ENCODE data around the gene GPR35. TPM values are rescaled to one million over a fixed set of nuclear protein-coding genes. Genes with fewer than 3 reads are reported as not detected.

GPR35 gene
- total RNA-seq, 1 donor from 2014 or later = 0.77 TPM

- Mint-ChIP-seq H3K4me1 (ENCODE audit: unreplicated experiment) (no peaks in the 10 kb centered on the region), H3K9me3 (ENCODE audit: unreplicated experiment) (no peaks in the 10 kb centered on the region), H3K4me3 (ENCODE audit: unreplicated experiment) (no peak overlapping the region), H3K27ac (ENCODE audit: unreplicated experiment) (peak overlapping the region; percentile 19), H3K36me3 (ENCODE audit: low read depth, unreplicated experiment) (peaks cover 5% of the 10 kb centered on the region), H3K27me3 (ENCODE audit: unreplicated experiment) (peaks cover 16% of the 10 kb centered on the region)
- no peak for TF ChIP-seq CTCF (IDR thresholded peaks at IDR 0.05; ENCODE audit: unreplicated experiment)
- DNase-seq (ENCODE audit: low spot score) = no peak
Measured at GRCh38 chr2:240638512-240639160, 13.4 kb downstream of the GPR35 start.

- H3K27me3 Mint-ChIP-seq (ENCODE audit: unreplicated experiment) = peaks cover 16% of the 10 kb centered on the region
Measured at GRCh38 chr2:240639566-240639965, 14.3 kb downstream of the GPR35 start.

GRCh38 chr2:240640939-240641338 lies 15.7 kb downstream of the GPR35 start:
- Mint-ChIP-seq H3K27ac (ENCODE audit: unreplicated experiment) (no peak overlapping the region), H3K9me3 (ENCODE audit: unreplicated experiment) (no peaks in the 10 kb centered on the region), H3K4me3 (ENCODE audit: unreplicated experiment) (no peak overlapping the region), H3K27me3 (ENCODE audit: unreplicated experiment) (peaks cover 18% of the 10 kb centered on the region), H3K4me1 (ENCODE audit: unreplicated experiment) (no peaks in the 10 kb centered on the region), H3K36me3 (ENCODE audit: low read depth, unreplicated experiment) (peaks cover 5% of the 10 kb centered on the region)
- no peak for DNase-seq (ENCODE audit: low spot score)
- no peak for TF ChIP-seq CTCF (IDR thresholded peaks at IDR 0.05; ENCODE audit: unreplicated experiment)

More at GRCh38 chr2:240639566-240639965, 14.3 kb downstream of the GPR35 start:
- Mint-ChIP-seq H3K27ac (ENCODE audit: unreplicated experiment) (no peak overlapping the region), H3K4me3 (ENCODE audit: unreplicated experiment) (no peak overlapping the region), H3K4me1 (ENCODE audit: unreplicated experiment) (no peaks in the 10 kb centered on the region), H3K36me3 (ENCODE audit: low read depth, unreplicated experiment) (peaks cover 5% of the 10 kb centered on the region), H3K9me3 (ENCODE audit: unreplicated experiment) (no peaks in the 10 kb centered on the region)
- TF ChIP-seq CTCF (IDR thresholded peaks at IDR 0.05; ENCODE audit: unreplicated experiment) = no peak
- DNase-seq (ENCODE audit: low spot score) = no peak

GRCh38 chr2:240642061-240642805 lies 17.0 kb downstream of the GPR35 start:
- peaks cover 4% of the 10 kb centered on the region for H3K4me1 Mint-ChIP-seq (ENCODE audit: unreplicated experiment)
- DNase-seq (ENCODE audit: low spot score) = no peak
- TF ChIP-seq CTCF (IDR thresholded peaks at IDR 0.05; ENCODE audit: unreplicated experiment) = no peak
- H3K4me3 Mint-ChIP-seq (ENCODE audit: unreplicated experiment) = no peak overlapping the region
- H3K36me3 Mint-ChIP-seq (ENCODE audit: low read depth, unreplicated experiment) = peaks cover 5% of the 10 kb centered on the region
- no peak overlapping the region for H3K27ac Mint-ChIP-seq (ENCODE audit: unreplicated experiment)
- no peaks in the 10 kb centered on the region for H3K9me3 Mint-ChIP-seq (ENCODE audit: unreplicated experiment)
- H3K27me3 Mint-ChIP-seq (ENCODE audit: unreplicated experiment) = peaks cover 18% of the 10 kb centered on the region

GRCh38 chr2:240642806-240643092 lies 17.5 kb downstream of the GPR35 start:
- H3K27ac Mint-ChIP-seq (ENCODE audit: unreplicated experiment) = no peak overlapping the region
- peaks cover 5% of the 10 kb centered on the region for H3K36me3 Mint-ChIP-seq (ENCODE audit: low read depth, unreplicated experiment)
- no peak overlapping the region for H3K4me3 Mint-ChIP-seq (ENCODE audit: unreplicated experiment)
- peaks cover 18% of the 10 kb centered on the region for H3K27me3 Mint-ChIP-seq (ENCODE audit: unreplicated experiment)
- no peak for TF ChIP-seq CTCF (IDR thresholded peaks at IDR 0.05; ENCODE audit: unreplicated experiment)
- peaks cover 9% of the 10 kb centered on the region for H3K4me1 Mint-ChIP-seq (ENCODE audit: unreplicated experiment)
- H3K9me3 Mint-ChIP-seq (ENCODE audit: unreplicated experiment) = no peaks in the 10 kb centered on the region
- no peak for DNase-seq (ENCODE audit: low spot score)
